HFF-Myc (cell line): ENCODE data around the gene AHNAK2.
"Not testable (repeated sequence)": the region's sequence is repeated elsewhere in the genome, so short reads cannot be mapped to it uniquely, and the experiment has no call there.

Experiments
- DNase-seq: peaks from one replicate; pipeline ENCODE4 v3.0.0-alpha.2; 2011; ENCODE audit warnings: low read depth; ENCODE audit errors: extremely low read depth
- H3K4me3 ChIP-seq: replicated peaks from 2 replicates; pipeline ENCODE4 v1.5.1; 2011; ENCODE audit warnings: low read depth, mild to moderate bottlenecking, control low read depth, low read length
- TF ChIP-seq, protein P1 (sequence below): IDR thresholded peaks from 2 replicates; pipeline ENCODE4 v1.5.1; 2012; ENCODE audit warnings: mild to moderate bottlenecking, low read depth, low read length, control low read depth; ENCODE audit errors: missing control alignments

AHNAK2 gene

GRCh38 chr14:104957146-104958113, 20.7 kb downstream of the AHNAK2 start:
- H3K4me3 ChIP-seq, result no peak overlapping the region
- no peak for DNase-seq
- TF ChIP-seq, protein P1, sequence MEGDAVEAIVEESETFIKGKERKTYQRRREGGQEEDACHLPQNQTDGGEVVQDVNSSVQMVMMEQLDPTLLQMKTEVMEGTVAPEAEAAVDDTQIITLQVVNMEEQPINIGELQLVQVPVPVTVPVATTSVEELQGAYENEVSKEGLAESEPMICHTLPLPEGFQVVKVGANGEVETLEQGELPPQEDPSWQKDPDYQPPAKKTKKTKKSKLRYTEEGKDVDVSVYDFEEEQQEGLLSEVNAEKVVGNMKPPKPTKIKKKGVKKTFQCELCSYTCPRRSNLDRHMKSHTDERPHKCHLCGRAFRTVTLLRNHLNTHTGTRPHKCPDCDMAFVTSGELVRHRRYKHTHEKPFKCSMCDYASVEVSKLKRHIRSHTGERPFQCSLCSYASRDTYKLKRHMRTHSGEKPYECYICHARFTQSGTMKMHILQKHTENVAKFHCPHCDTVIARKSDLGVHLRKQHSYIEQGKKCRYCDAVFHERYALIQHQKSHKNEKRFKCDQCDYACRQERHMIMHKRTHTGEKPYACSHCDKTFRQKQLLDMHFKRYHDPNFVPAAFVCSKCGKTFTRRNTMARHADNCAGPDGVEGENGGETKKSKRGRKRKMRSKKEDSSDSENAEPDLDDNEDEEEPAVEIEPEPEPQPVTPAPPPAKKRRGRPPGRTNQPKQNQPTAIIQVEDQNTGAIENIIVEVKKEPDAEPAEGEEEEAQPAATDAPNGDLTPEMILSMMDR, result no peak

GRCh38 chr14:104956290-104956890, 21.8 kb downstream of the AHNAK2 start:
- TF ChIP-seq, protein P1, result no peak
- no peak for DNase-seq
- H3K4me3 ChIP-seq, result no peak overlapping the region

- no peak for DNase-seq
- TF ChIP-seq, protein P1, result no peak
Observed at GRCh38 chr14:104955396-104955770, 22.8 kb downstream of the AHNAK2 start.

DNA sequence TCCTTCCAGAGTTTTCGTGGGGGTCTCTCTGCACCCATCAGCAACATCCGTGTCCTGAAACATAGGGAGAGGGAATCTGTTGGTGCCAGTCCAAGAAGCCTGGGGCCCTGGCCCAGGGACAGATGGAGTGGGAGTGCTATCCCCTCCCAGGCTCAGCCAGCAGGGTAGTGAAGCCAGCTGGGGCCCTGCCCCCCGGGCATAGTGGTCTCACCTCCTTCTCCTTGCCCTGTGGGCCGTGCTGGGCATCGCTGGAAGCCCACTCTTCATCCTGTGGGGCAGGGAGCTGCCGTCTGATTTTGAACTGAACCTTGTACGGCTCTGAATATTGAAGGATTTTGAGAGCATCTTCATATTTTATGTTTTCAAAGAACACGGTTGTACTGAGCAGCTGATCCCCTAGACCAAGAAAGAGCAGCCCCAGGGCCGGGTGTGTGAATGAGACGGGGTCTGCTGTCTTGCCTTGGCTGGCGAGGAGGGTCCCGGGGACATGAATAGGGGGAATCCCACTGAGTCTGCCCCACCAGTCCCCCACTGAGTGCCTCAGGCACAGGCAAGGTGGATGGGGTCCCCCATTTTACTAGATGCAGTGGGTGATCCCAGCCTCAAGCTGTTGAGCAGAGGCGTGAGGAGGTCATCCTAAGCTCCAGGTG, 23.3 kb downstream of the AHNAK2 start:
- TF ChIP-seq, protein P1, result no peak
- DNase-seq, result no peak
- no peak overlapping the region for H3K4me3 ChIP-seq

More at GRCh38 chr14:104955396-104955770, 22.8 kb downstream of the AHNAK2 start:
- no peak overlapping the region for H3K4me3 ChIP-seq

- no peak for DNase-seq
- TF ChIP-seq, protein P1, result no peak
- no peak overlapping the region for H3K4me3 ChIP-seq
Observed at GRCh38 chr14:104953896-104954656, 24.1 kb downstream of the AHNAK2 start.

DNA sequence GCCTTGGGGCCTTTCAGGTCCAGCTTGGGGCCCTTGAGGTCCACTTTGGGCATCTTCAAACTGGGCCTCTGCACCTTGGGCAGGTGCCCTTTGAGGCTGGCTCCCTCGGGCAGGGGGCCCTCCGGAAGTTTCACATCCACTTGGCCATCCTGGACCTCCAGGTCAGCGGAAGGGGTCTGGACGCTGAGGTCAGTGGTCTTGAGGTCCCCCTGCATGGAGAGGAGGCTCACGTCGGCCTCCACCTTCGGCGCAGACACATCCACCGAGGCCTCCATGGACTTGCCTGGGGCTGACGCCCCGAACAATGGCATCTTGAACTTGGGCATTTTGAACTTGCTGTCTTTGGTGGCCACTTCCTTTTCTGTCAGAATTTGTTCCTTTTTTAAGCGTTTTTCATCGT, 25.1 kb downstream of the AHNAK2 start:
- TF ChIP-seq, protein P1, result no peak
- no peak overlapping the region for H3K4me3 ChIP-seq
- DNase-seq, result no peak

GRCh38 chr14:104951863-104952657, 26.1 kb downstream of the AHNAK2 start:
- not testable (repeated sequence) for DNase-seq, H3K4me3 ChIP-seq

DNA sequence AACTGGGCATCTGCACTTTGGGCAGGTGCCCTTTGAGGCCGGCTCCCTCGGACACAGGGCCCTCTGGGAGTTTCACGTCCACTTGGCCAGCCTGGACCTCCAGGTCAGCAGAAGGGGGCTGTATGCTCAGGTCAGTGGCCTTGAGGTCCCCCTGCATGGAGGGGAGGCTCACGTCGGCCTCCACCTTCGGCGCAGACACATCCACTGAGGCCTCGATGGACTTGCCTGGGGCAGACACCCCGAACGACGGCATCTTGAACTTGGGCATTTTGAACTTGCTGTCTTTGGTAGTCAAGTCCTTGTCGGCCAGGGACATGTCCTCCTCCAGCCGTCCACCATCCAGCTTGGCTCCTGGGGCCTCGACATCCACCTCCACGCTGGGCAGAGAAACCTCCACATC, 27.5 kb downstream of the AHNAK2 start:
- DNase-seq, H3K4me3 ChIP-seq: not testable (repeated sequence)
